Measurements from ENCODE around the gene CRY2. TPM values are rescaled to one million over a fixed set of nuclear protein-coding genes. Genes with fewer than 3 reads are reported as not detected.
A peak's percentile ranks its signal among the peaks of the same experiment; 100 is the strongest.

Gene CRY2
- total and polyA plus RNA-seq, 2 experiments from 2014 or later = 9.5 to 15.4 TPM

- no peak for TF ChIP-seq ZNF462 (CRISPR knock-in tag; IDR thresholded peaks at IDR 0.05)
- no peak for TF ChIP-seq JUNB (IDR thresholded peaks at IDR 0.05; ENCODE audit: unreplicated experiment)
Measured at GRCh38 chr11:45805305-45806071, 41.8 kb upstream of the CRY2 start (continued).

GRCh38 chr11:45806072-45806933 is 41.0 kb upstream of the CRY2 start:
- H3K36me3 Mint-ChIP-seq (ENCODE audit: low read depth) = peaks cover 11% of the 10 kb centered on the region; the same call in 2 of the 3 replicates
- Histone ChIP-seq H3K4me1 (ENCODE audit: insufficient read depth) (peaks cover 3% of the 10 kb centered on the region; the same call in 1 of the 2 replicates), H3K4me2 (peak overlapping the region; percentile 98), H3K27ac (ENCODE audit: low read depth) (no peak overlapping the region), H3K36me3 (ENCODE audit: insufficient read depth) (no peaks in the 10 kb centered on the region), H3K9me2 (ENCODE audit: insufficient read depth) (no peaks in the 10 kb centered on the region), H4K20me1 (replicated peaks; ENCODE audit: insufficient read depth) (no peaks in the 10 kb centered on the region), H3K27me3 (ENCODE audit: insufficient read depth) (peaks cover 18% of the 10 kb centered on the region), H3K4me3 (peak overlapping the region; percentile 90), H2AFZ (no peak overlapping the region; the same call in 1 of the 2 replicates), H3F3A (replicated peaks; ENCODE audit: low read depth) (no peaks in the 10 kb centered on the region), H3K79me2 (replicated peaks; ENCODE audit: insufficient read depth) (peaks cover 11% of the 10 kb centered on the region)
- H3K27ac Mint-ChIP-seq = no peak overlapping the region
- ATAC-seq (no peak), DNase-seq (ENCODE audit: low spot score) (no peak)
- H3K9me3 Mint-ChIP-seq = no peaks in the 10 kb centered on the region; the same call in 2 of the 3 replicates
- H3K4me1 Mint-ChIP-seq = peaks cover 16% of the 10 kb centered on the region
- H3K4me3 Mint-ChIP-seq = peak overlapping the region; percentile 87
- H3K27me3 Mint-ChIP-seq (ENCODE audit: insufficient read depth, low read depth, poor library complexity) = peaks cover 35% of the 10 kb centered on the region
- TF ChIP-seq ZNF462 (CRISPR knock-in tag; IDR thresholded peaks at IDR 0.05) (no peak), STAT1 (IDR thresholded peaks at IDR 0.05; ENCODE audit: unreplicated experiment) (no peak), ETS1 (IDR thresholded peaks at IDR 0.05) (no peak), ZNF114 (CRISPR knock-in tag; IDR thresholded peaks at IDR 0.05) (no peak)

Measured in GM23338 (cell line).